HuH-7 (cell line): Measurements from ENCODE around the gene C6orf132.
A peak's percentile ranks its signal among the peaks of the same experiment; 100 is the strongest.

Experiments
- DNase-seq: peaks from one replicate; pipeline ENCODE4 v3.0.0; 2011; ENCODE audit warnings: low spot score

C6orf132 gene

GRCh38 chr6:42136508-42137193 is 5.8 kb downstream of the C6orf132 start:
- no peak for DNase-seq

GRCh38 chr6:42135722-42136121 is 6.7 kb downstream of the C6orf132 start:
- DNase-seq, result no peak

GRCh38 chr6:42135161-42135560 is 7.3 kb downstream of the C6orf132 start:
- DNase-seq, result no peak

DNA sequence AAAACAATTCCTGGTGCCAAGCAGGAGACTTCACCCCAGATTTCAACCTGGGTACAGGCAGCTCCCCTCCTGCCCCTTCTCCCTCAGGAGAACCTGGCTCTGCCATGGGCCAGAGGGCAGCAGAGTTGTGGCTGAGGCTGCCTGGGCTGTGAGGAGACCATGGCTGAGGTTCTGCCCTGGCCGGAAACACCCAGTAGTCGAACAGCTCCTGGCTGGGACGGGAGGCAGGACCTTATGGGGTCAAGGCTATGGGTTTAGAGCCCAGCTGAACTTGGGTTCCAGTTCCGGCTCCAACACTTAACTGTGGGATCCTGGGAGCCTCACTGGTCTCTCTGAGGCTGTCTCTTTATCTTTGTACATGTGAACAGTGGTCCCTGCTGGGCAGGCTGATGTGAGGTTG is 8.5 kb downstream of the C6orf132 start:
- no peak for DNase-seq

- no peak for DNase-seq
Measured at GRCh38 chr6:42131531-42131930, 10.9 kb downstream of the C6orf132 start.

- DNase-seq, result no peak
Measured at GRCh38 chr6:42129360-42129676, 13.1 kb downstream of the C6orf132 start.

GRCh38 chr6:42128460-42129359 is 13.7 kb downstream of the C6orf132 start:
- no peak for DNase-seq

DNA sequence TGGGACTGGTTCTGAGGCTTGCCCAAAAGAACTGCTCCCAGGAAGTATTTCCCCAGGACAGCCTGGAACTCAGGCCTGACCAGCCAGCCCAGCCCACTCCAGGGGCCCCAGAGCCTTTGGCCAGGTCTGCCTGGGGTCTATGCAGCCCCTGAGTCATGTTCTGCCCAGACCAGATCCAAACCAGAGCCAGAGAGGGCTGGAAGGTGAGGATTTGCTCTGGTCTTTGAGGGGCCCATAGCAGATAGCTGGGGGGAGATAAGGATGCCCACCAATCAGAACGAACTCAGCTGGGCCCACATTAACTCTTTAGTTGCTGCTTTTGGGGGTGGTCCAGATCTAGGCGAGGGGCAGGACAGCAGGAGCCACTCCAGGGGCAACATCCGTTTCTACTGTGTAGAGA is 16.8 kb downstream of the C6orf132 start:
- no peak for DNase-seq

GRCh38 chr6:42125231-42125630 is 17.2 kb downstream of the C6orf132 start:
- DNase-seq, result no peak

DNA sequence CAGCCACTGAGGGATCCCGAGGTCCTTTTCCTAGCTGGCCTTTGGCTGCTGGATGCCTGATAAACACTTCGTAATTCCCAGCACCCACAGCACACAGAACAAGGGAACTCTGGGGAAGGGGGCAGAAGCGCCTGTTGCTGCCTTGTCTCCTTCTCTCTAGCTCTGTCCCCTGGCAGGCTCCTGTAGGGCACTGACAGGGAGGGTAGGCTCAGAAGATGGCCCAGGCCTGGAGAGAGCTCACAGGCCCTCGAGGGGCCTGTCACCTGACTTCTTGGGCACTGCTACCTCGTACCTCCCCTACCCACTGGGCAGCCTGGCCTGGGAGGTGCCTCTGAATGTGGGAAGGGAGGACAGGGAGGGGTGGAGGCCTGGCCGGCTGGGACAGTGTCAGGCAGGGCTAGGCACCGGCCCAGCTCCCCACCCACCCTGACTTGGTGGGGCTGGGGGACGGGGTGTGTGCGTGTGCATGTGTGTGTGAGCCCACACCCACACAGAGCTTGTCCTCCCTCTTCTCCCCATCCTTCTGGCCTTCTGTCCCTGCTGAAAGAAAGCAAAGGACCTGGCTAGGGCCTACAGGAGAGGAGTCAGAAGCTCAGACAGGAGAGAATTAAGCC is 18.1 kb downstream of the C6orf132 start:
- DNase-seq, result no peak

GRCh38 chr6:42123379-42124103 is 18.9 kb downstream of the C6orf132 start:
- DNase-seq, result no peak

DNA sequence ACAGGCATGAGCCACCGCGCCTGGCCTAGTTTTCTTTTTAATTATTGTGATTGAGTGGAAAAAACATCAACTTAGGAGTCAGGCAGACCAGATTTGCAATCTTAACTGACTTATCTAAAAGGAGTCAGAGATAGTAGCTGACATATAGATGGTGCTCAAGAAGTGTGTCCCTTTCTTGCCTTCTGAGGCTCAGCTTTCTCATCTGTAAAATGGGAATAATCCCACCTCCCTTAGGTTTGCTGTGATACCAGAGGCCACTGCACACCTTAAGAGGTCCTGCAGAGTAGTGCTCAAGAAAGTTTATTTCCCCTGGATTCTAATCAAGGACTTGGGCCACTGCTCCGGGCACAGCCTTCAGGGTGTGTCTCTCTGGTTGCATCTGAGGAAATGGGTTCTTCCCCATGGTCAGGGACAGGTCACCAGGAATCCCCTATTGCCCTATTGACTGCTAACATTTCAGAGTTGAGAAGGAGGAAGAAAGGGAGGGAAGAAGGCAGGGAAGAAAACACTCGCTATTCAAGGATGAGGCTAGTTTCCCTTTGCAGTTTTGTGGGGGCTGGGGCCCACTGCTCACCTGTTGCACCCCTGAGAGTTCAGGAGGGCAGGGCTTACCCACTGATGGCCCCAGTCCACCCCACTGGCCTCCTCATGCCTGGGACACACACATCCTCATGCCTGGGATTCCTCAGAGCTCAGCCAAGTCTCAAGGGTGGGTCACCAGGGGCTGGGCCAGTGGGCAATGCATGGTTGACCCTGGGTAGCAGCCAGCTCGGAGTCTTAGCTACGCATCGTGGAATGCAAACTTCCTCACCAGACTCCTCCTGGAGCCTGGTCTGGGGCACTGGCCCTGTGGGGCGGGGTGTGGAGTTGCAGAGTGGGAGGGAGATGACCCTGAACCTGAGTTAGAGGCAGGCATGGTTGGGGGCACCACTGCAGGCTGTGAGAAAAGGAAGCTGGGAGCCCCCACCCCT is 21.2 kb downstream of the C6orf132 start:
- DNase-seq, result no peak

GRCh38 chr6:42118162-42119001 is 24.0 kb downstream of the C6orf132 start:
- peak; percentile 70 for DNase-seq

GRCh38 chr6:42117843-42118161 is 24.6 kb downstream of the C6orf132 start:
- DNase-seq, result no peak

- DNase-seq, result no peak
Measured at GRCh38 chr6:42113936-42114636, 28.3 kb downstream of the C6orf132 start.

- DNase-seq, result no peak
Measured at GRCh38 chr6:42112351-42112750, 30.1 kb downstream of the C6orf132 start.

- no peak for DNase-seq
Measured at GRCh38 chr6:42110683-42111082, 31.7 kb downstream of the C6orf132 start.

GRCh38 chr6:42108071-42108470 is 34.3 kb downstream of the C6orf132 start:
- DNase-seq, result no peak

DNA sequence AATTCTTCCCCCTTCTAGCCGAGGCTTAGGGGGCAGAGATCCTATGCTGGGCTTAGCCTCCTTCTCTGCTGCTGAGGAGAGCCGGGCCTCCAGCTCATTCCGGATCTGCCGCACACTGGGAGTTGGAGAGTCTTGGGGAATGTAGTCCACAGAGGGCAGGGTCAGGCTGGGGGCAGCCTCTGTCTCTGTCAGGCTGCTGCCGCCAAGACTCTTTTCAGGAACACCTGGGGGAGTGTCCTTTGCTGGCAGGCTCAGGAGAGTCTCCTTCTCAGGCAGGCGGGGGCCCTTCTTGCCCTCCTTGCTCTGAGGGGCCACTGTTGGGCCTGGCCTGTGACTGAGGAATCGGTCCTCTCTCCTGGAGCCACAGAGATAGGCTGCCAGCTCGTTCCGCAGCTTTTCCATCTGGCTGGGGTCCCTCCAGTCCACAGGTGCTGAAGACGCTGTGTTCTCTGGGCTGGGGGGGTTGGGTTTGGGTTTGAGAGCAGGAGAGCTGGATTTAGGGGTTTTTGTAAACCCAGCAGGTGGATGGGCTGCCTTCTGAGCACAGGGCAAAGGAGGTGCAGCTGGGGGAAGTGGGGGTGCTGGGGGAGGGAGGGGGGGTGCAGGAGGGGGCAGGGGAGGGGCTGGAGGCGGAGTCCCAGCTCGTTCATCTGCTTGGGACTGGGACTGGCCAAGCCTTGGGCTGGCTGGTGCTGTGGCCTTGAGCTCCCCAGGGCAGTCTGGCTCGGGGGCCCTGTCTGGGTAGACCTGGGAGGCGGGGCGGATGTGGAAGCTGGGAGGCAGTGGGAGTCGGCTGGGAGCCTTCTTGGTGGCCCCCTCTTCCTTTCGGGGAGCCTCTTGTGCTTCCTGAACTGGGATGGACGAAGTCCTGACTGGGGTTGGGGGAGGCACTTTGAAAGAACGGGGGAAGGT is 36.1 kb downstream of the C6orf132 start:
- peak; percentile 29 for DNase-seq
